GM12878 (cell line): ENCODE data around the gene EXPH5. TPM values are rescaled to one million over a fixed set of nuclear protein-coding genes. Genes with fewer than 3 reads are reported as not detected.

Experiments used
- ATAC-seq: fragments of 200-7000 bp; cut with Tn5 transposase; 3 replicates; pipeline ENCODE4 v1.9.1; 2020; ENCODE audit warnings: mild to moderate bottlenecking, moderate library complexity
- BruUV-seq: library from RNA; stranded (reverse); fragments of 400-500 nt; replicated peaks from 2 replicates; lab custom pipeline; 2021; lab: Mats Ljungman, UMichigan
- CTCF ChIA-PET: fragments of 300-600 bp; sonication (Branson Sonifier 250); formaldehyde crosslinking; extraction: SDS; loops from one replicate; lab custom pipeline; 2021; ENCODE audit warnings: inconsistent platforms; lab: Yijun Ruan, JAX
- POLR2A ChIA-PET: fragments of 350-600 bp; formaldehyde crosslinking; extraction: SDS; loops from one replicate; lab custom pipeline; 2021; ENCODE audit warnings: inconsistent platforms; lab: Charles Lee
- RAD21 ChIA-PET: fragments of 300-600 bp; sonication (Branson Sonifier 250); formaldehyde crosslinking; loops from one replicate; lab custom pipeline; 2023; ENCODE audit warnings: antibody characterized with exemption; ENCODE audit not compliant: unreplicated experiment; lab: Charles Lee
- SMC1A ChIA-PET: fragments of 300-600 bp; sonication (Branson Sonifier 250); formaldehyde crosslinking; loops from one replicate; lab custom pipeline; 2023; ENCODE audit not compliant: unreplicated experiment, uncharacterized antibody; lab: Charles Lee
- DNase-seq: peaks from one replicate; pipeline ENCODE4 v3.0.0-alpha.2; 2011; ENCODE audit warnings: low read depth, low spot score
- FAIRE-seq: peaks from 3 replicates; lab custom pipeline; 2011; peaks lifted over from hg19 to GRCh38; lab: Jason Lieb, UNC
- H2AFZ ChIP-seq: 2 replicates; pipeline ENCODE4 v1.6.0; 2011; ENCODE audit warnings: low read depth, low read length, control low read depth; ENCODE audit not compliant: control insufficient read depth
- H3K27ac ChIP-seq: 2 replicates; pipeline ENCODE4 v1.5.1; 2011; ENCODE audit warnings: control low read depth; ENCODE audit not compliant: control insufficient read depth, insufficient read depth
- H3K27me3 ChIP-seq, 2 experiments: replicated peaks in 1 of 2; 2 replicates each; pipeline versions ENCODE4 v1.6.0 to v1.6.1; 2011; ENCODE audit warnings: low read length in 1 of 2; ENCODE audit not compliant: control insufficient read depth in 2 of 2, insufficient read depth in 2 of 2
- H3K36me3 ChIP-seq, 2 experiments: 2 replicates each; pipeline ENCODE4 v1.5.1; 2011; ENCODE audit warnings: low read length in 1 of 2; ENCODE audit not compliant: control insufficient read depth in 2 of 2, insufficient read depth in 2 of 2
- H3K4me1 ChIP-seq: 2 replicates; pipeline ENCODE4 v1.6.1; 2011; ENCODE audit warnings: mild to moderate bottlenecking, low read length, moderate library complexity, mixed read lengths; ENCODE audit not compliant: control insufficient read depth, insufficient read depth
- H3K4me2 ChIP-seq: 2 replicates; pipeline ENCODE4 v1.6.0; 2011; ENCODE audit warnings: control low read depth; ENCODE audit not compliant: control insufficient read depth, insufficient read depth
- H3K4me3 ChIP-seq: fragments of 200-600 bp; sonication (generic); 2 replicates; pipeline ENCODE4 v1.5.1; 2016
- H3K79me2 ChIP-seq: 2 replicates; pipeline ENCODE4 v1.6.0; 2011; ENCODE audit warnings: low read length; ENCODE audit not compliant: control insufficient read depth, insufficient read depth
- H3K9ac ChIP-seq: 2 replicates; pipeline ENCODE4 v1.8.0; 2011; ENCODE audit warnings: low read length, control low read depth, mixed read lengths; ENCODE audit not compliant: control insufficient read depth, insufficient read depth
- H3K9me3 ChIP-seq: replicated peaks from 3 replicates; pipeline ENCODE4 v1.5.1; 2011; ENCODE audit warnings: mild to moderate bottlenecking, low read length; ENCODE audit not compliant: control insufficient read depth, insufficient read depth
- H4K20me1 ChIP-seq: 2 replicates; pipeline ENCODE4 v1.6.0; 2011; ENCODE audit not compliant: control insufficient read depth, insufficient read depth
- ESRRA ChIP-seq: IDR thresholded peaks from 2 replicates; pipeline ENCODE4 v1.6.1; 2012; ENCODE audit warnings: mild to moderate bottlenecking, low read length, improper control_type of control experiment
- HDAC2 ChIP-seq: fragments of 200-600 bp; sonication (generic); IDR thresholded peaks from 2 replicates; pipeline ENCODE4 v1.6.1; 2017
- JUNB ChIP-seq: IDR thresholded peaks from 2 replicates; pipeline ENCODE4 v1.6.1; 2016; ENCODE audit warnings: antibody characterized with exemption, mild to moderate bottlenecking
- RFX5 ChIP-seq: IDR thresholded peaks from 2 replicates; pipeline ENCODE4 v1.6.1; 2011; ENCODE audit warnings: low read depth, low read length, improper control_type of control experiment
- YY1 ChIP-seq: IDR thresholded peaks from 2 replicates; pipeline ENCODE4 v1.6.1; 2011; ENCODE audit warnings: low read depth, mild to moderate bottlenecking, low read length
- WGBS: methylation state at CpG from one replicate; pipeline ENCODE4 v1.1.6; 2016; ENCODE audit warnings: low lambda C conversion rate; ENCODE audit not compliant: insufficient replicate concordance, insufficient coverage; ENCODE audit errors: missing lambda C conversion rate; 5-methylcytosine and 5-hydroxymethylcytosine counted together
- in situ Hi-C: fragments of 300-500 bp; cut with MboI; formaldehyde crosslinking; loops from 9 replicates; pipeline ENCODE4 v1.14.3; 2018; ENCODE audit warnings: mixed read lengths
- intact Hi-C: fragments of 100-400 bp; cut with micrococcal nuclease; formaldehyde crosslinking; loops from one replicate; pipeline ENCODE4 v1.14.2; 2022; ENCODE audit not compliant: unreplicated experiment
- polyA plus RNA-seq, 11 experiments: library from polyadenylated mRNA; depleted of rRNA in 4 of 11; unstranded in 6 of 11; stranded (reverse) in 5 of 11; fragments of >200 nt; fragmentation: Nextera tagmentation in 4 of 11; fragmentation: Illumina TruSeq in 1 of 11; extraction: Ambion mirVana in 4 of 11; extraction: Trizol in 1 of 11; gene quantifications; 1 replicate in 1 of 11; 2 replicates in 10 of 11; pipeline versions ENCODE4 v1.2.1 to v1.2.3, GENCODE V29; 2011 to 2016; ENCODE audit warnings: inconsistent platforms in 2 of 11, missing spikeins in 2 of 11, low read depth in 1 of 11
- total RNA-seq, 4 experiments: library from RNA; depleted of rRNA in 3 of 4; stranded (reverse); fragments of >200 nt in 3 of 4; fragmentation: Illumina TruSeq in 1 of 4; extraction: Trizol in 1 of 4; gene quantifications; 2 replicates each; pipeline versions ENCODE4 v1.2.1 to v1.2.3, GENCODE V29; 2013 to 2021

The EXPH5 gene
- total and polyA plus RNA-seq, 10 of the 15 experiments (the other 5 are each of a cell fraction or from before 2014, with no cell fraction given): 0.69 to 11.1 (median 4.3) TPM

DNA sequence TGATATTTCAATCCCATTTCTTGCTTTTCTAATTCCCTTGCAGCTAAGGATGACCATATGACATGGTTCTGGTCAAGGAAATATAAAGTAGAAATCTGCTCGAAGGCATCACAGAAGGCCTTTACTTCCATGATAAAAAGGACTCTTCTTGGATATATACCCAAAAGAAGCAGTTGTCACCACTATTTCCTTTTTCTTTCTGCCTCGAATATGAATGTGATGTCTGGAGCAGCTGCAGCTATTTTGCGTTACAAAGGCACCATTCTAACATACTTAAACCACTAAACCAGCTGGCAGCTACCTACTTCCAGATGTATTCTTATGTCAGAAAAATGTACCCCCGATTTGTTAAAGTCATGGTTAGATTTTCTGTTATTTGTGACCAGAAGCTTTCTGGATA is 18.9 kb downstream of the EXPH5 start:
- in situ Hi-C loops (no loop called here), intact Hi-C loops (no loop called here)
- Histone ChIP-seq H3K36me3 (no peaks in the 10 kb centered on the region), H2AFZ (no peak overlapping the region), H3K4me3 (no peak overlapping the region), H3K9ac (no peak overlapping the region), H3K79me2 (no peaks in the 10 kb centered on the region), H4K20me1 (no peaks in the 10 kb centered on the region), H3K27ac (no peak overlapping the region), H3K4me1 (no peaks in the 10 kb centered on the region), H3K4me2 (no peak overlapping the region), H3K27me3 (no peaks in the 10 kb centered on the region), H3K9me3 (peaks cover 2% of the 10 kb centered on the region; the same call in 1 of the 3 replicates)
- no peak for TF ChIP-seq YY1
- ATAC-seq (no peak), DNase-seq (no peak), FAIRE-seq (peak; percentile 62)
- POLR2A ChIA-PET: interaction anchor here (1.7 kb wide), 1 partner anchor 18 kb away, joined by 4 read pairs; no protein-coding TSS in a partner anchor
- SMC1A ChIA-PET: interaction anchor here (1.1 kb wide), 1 partner anchor 23 kb away, joined by 3 read pairs; no protein-coding TSS in a partner anchor
- RAD21 ChIA-PET: no interaction called here
- WGBS: 62% methylated on average over 4 of the region's 4 CpGs
- CTCF ChIA-PET: interaction anchor here (1.0 to 1.3 kb wide), 2 partner anchors 12 to 14 kb away, joined by 3 to 4 read pairs; no protein-coding TSS in a partner anchor
- BruUV-seq: no TSS peak

DNA sequence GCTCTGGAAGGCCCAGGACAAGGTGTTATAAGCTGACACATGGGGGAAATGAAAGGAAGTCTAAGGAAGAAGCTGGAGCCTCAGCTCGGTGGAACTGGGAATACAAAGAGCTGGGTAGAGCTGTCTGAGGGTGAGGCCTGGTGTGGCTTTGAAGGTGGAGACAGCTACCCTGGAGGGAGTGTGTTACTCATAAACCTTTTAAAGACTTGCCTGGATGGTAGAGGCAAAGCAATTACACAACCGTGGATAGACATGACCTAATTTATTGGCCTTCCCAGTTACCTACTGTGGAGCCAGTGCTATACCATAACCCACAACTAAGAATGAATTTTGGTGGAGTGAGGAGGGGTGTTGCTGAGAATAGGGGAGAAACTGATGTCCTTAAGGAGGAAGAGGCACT is 22.6 kb downstream of the EXPH5 start:
- Histone ChIP-seq H3K9me3 (peaks cover 2% of the 10 kb centered on the region; the same call in 1 of the 3 replicates), H3K79me2 (no peaks in the 10 kb centered on the region), H3K36me3 (no peaks in the 10 kb centered on the region), H3K27me3 (no peaks in the 10 kb centered on the region), H3K4me1 (no peaks in the 10 kb centered on the region), H3K9ac (no peak overlapping the region), H3K4me3 (no peak overlapping the region), H2AFZ (no peak overlapping the region), H4K20me1 (no peaks in the 10 kb centered on the region), H3K4me2 (no peak overlapping the region), H3K27ac (no peak overlapping the region)
- DNase-seq: no peak
- ChIA-PET CTCF (no interaction called here), POLR2A (interaction anchor here (0.6 to 1.8 kb wide), 2 partner anchors 9 to 722 kb away, joined by 3 to 5 read pairs; no protein-coding TSS in a partner anchor), RAD21 (interaction anchor here (1.0 kb wide), 1 partner anchor 50 kb away, joined by 3 read pairs; no protein-coding TSS in a partner anchor), SMC1A (interaction anchor here (0.9 to 2.3 kb wide), 3 partner anchors 13 to 70 kb away, joined by 3 to 9 read pairs (median 3); no protein-coding TSS in a partner anchor)
- intact Hi-C loops: no loop called here
- no TSS peak for BruUV-seq
- WGBS: 90% methylated on average over 2 of the region's 2 CpGs
- ATAC-seq: no peak
- in situ Hi-C loops: no loop called here
- no peak for TF ChIP-seq ESRRA
- no peak for TF ChIP-seq JUNB
- TF ChIP-seq HDAC2: no peak
- TF ChIP-seq RFX5: no peak
- no peak for FAIRE-seq
